Measurements from ENCODE around the gene PLA2G3.

Gene PLA2G3

GRCh38 chr22:31184015-31184414, 43.7 kb upstream of the PLA2G3 start:
- Histone ChIP-seq H3K79me2 (ENCODE audit: insufficient read depth, low read length) (peaks cover 13% of the 10 kb centered on the region), H3K36me3 (ENCODE audit: insufficient read depth, low read length) (peaks cover 33% of the 10 kb centered on the region), H3K9ac (ENCODE audit: low read depth, low read length) (no peak overlapping the region), H3K4me3 (ENCODE audit: low read depth in 1 of 2, low read length in 2 of 2) (no peak overlapping the region), H2AFZ (ENCODE audit: low read depth, low read length) (no peak overlapping the region), H3K27ac (ENCODE audit: low read length) (no peak overlapping the region), H4K20me1 (ENCODE audit: insufficient read depth, low read length) (no peaks in the 10 kb centered on the region), H3K4me2 (ENCODE audit: insufficient read depth, low read length) (no peak overlapping the region), H3K4me1 (ENCODE audit: insufficient read depth, low read length) (no peaks in the 10 kb centered on the region), H3K9me3 (ENCODE audit: insufficient read depth, low read length, severe bottlenecking) (no peaks in the 10 kb centered on the region), H3K27me3 (ENCODE audit: insufficient read depth, low read length, poor library complexity) (no peaks in the 10 kb centered on the region)
- no peak for DNase-seq
- no peak for ATAC-seq (ENCODE audit: insufficient read depth, low read depth)
- TF ChIP-seq CTCF (IDR thresholded peaks at IDR 0.05; ENCODE audit: borderline replicate concordance, extremely low read depth, low read length, poor library complexity, severe bottlenecking): no peak
- no peak for TF ChIP-seq EZH2 (IDR thresholded peaks at IDR 0.05; ENCODE audit: borderline replicate concordance, low read depth, low read length, severe bottlenecking)

DNA sequence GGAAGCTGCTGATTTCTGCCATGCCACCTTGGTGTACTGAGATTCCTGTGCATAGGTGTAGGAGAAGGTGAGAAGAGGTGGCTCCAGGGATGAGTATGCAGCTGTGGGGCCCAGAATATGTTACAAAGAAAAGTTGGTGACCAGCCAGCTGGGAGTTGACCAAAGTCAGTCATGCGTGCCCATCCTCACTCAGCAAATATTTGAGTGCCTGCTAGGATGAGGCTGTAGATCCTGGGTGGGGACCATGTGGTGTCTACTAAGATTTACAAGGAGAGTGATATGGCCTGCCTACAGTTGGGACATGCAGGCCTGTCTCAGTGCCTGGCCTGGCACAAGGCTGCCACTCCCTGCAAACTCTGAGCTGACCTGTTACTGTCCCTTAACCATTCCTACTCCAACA, 39.0 kb upstream of the PLA2G3 start:
- H3K9me3 ChIP-seq (ENCODE audit: insufficient read depth, low read length, severe bottlenecking): no peaks in the 10 kb centered on the region
- H3K4me3 ChIP-seq (ENCODE audit: low read depth in 1 of 2, low read length in 2 of 2): no peak overlapping the region
- 0 out of 2 replicates have a peak, but pooled peaks cover 4% of the 10 kb centered on the region for H4K20me1 ChIP-seq (ENCODE audit: insufficient read depth, low read length)
- no peaks in the 10 kb centered on the region for H3K27me3 ChIP-seq (ENCODE audit: insufficient read depth, low read length, poor library complexity)
- H3K36me3 ChIP-seq (ENCODE audit: insufficient read depth, low read length): peaks cover 22% of the 10 kb centered on the region
- ATAC-seq (ENCODE audit: insufficient read depth, low read depth) (no peak), DNase-seq (no peak)
- no peak for TF ChIP-seq CTCF (IDR thresholded peaks at IDR 0.05; ENCODE audit: borderline replicate concordance, extremely low read depth, low read length, poor library complexity, severe bottlenecking)
- TF ChIP-seq EZH2 (IDR thresholded peaks at IDR 0.05; ENCODE audit: borderline replicate concordance, low read depth, low read length, severe bottlenecking): no peak
- no peaks in the 10 kb centered on the region for H3K4me1 ChIP-seq (ENCODE audit: insufficient read depth, low read length)
- H2AFZ ChIP-seq (ENCODE audit: low read depth, low read length): no peak overlapping the region
- no peak overlapping the region for H3K27ac ChIP-seq (ENCODE audit: low read length)
- H3K9ac ChIP-seq (ENCODE audit: low read depth, low read length): no peak overlapping the region
- peaks cover 24% of the 10 kb centered on the region for H3K79me2 ChIP-seq (ENCODE audit: insufficient read depth, low read length)
- no peak overlapping the region for H3K4me2 ChIP-seq (ENCODE audit: insufficient read depth, low read length)

DNA sequence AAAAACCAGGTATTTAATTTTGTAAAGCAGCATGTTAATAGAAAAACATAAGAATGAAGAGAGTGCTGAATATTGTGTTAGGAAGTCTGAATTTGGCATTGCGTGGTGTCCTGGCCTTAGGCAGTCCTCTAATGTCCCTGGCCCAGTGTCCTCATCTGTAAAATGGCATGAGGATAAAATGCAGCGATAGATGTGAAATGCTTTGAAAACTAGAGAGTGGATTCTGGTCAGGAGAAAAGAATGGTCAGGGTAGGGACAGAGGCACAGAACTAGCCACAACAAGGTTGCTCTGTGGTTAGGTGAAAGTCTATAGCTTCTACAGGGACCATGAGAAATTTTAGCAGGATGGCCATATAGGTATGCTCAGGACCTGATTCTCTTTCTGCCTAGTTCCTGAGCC, 38.6 kb upstream of the PLA2G3 start:
- Histone ChIP-seq H2AFZ (ENCODE audit: low read depth, low read length) (no peak overlapping the region), H4K20me1 (ENCODE audit: insufficient read depth, low read length) (peaks cover 5% of the 10 kb centered on the region; the same call in 1 of the 2 replicates), H3K79me2 (ENCODE audit: insufficient read depth, low read length) (peaks cover 28% of the 10 kb centered on the region), H3K27me3 (ENCODE audit: insufficient read depth, low read length, poor library complexity) (no peaks in the 10 kb centered on the region), H3K36me3 (ENCODE audit: insufficient read depth, low read length) (peaks cover 22% of the 10 kb centered on the region), H3K9ac (ENCODE audit: low read depth, low read length) (no peak overlapping the region), H3K4me2 (ENCODE audit: insufficient read depth, low read length) (no peak overlapping the region), H3K27ac (ENCODE audit: low read length) (no peak overlapping the region), H3K9me3 (ENCODE audit: insufficient read depth, low read length, severe bottlenecking) (no peaks in the 10 kb centered on the region), H3K4me3 (ENCODE audit: low read depth in 1 of 2, low read length in 2 of 2) (no peak overlapping the region), H3K4me1 (ENCODE audit: insufficient read depth, low read length) (no peaks in the 10 kb centered on the region)
- no peak for ATAC-seq (ENCODE audit: insufficient read depth, low read depth)
- TF ChIP-seq CTCF (IDR thresholded peaks at IDR 0.05; ENCODE audit: borderline replicate concordance, extremely low read depth, low read length, poor library complexity, severe bottlenecking): no peak
- no peak for TF ChIP-seq EZH2 (IDR thresholded peaks at IDR 0.05; ENCODE audit: borderline replicate concordance, low read depth, low read length, severe bottlenecking)
- DNase-seq: no peak

All from DND-41 (cell line).